ENCODE data around the gene RHNO1.

DNA sequence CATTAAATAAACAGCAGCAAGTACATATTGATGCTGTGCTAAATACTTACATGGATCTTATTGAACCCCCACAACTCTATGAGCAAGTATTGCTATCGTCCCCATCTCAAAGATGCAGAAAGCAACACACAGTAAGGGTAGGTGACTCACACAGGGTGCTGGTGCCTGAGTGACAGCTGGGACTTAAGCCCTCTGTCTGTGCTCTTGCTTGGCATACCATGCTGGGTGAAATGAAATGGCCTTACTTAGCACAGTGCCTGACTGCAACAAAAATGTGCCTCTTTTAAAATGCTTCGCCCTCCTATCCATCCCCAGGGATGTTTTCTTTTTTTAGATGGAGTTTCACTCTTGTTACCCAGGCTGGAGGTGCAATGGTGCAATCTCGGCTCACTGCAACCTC lies 21.0 kb upstream of the RHNO1 start:
- TF ChIP-seq TAF1 (IDR thresholded peaks at IDR 0.05; ENCODE audit: low read depth, low read length) (no peak), POLR2AphosphoS5 (IDR thresholded peaks at IDR 0.05; ENCODE audit: low read depth, low read length) (no peak), POLR2A (IDR thresholded peaks at IDR 0.05; ENCODE audit: low read depth, low read length) (no peak), PAX5 (IDR thresholded peaks at IDR 0.05; ENCODE audit: insufficient read depth, low read length, severe bottlenecking) (no peak), SPI1 (IDR thresholded peaks at IDR 0.05; ENCODE audit: low read depth, low read length) (no peak), POU2F2 (IDR thresholded peaks at IDR 0.05; ENCODE audit: low read depth, low read length) (no peak)

All from GM12891 (cell line).